Measurements from ENCODE around the gene COX20.

DNA sequence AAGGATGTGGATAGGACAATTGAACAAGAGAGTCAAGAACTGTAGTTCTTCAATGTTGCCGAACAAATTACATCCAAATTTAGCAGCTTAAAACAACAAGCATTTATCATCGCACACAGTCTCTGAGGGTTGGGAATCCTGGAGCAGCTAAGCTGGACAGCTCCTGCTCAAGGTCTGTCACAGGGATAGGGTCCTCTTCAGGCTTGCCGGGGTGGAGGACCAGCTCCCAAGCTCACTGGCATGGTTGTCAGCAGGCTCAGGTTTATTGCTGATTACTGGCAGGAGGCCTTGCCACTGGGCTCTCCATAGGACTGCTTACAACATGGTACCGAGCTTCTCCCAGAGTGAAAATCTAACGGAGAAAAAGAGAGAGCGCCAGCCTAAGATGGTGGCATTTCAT is 22.1 kb upstream of the COX20 start:
- TF ChIP-seq, protein P1, sequence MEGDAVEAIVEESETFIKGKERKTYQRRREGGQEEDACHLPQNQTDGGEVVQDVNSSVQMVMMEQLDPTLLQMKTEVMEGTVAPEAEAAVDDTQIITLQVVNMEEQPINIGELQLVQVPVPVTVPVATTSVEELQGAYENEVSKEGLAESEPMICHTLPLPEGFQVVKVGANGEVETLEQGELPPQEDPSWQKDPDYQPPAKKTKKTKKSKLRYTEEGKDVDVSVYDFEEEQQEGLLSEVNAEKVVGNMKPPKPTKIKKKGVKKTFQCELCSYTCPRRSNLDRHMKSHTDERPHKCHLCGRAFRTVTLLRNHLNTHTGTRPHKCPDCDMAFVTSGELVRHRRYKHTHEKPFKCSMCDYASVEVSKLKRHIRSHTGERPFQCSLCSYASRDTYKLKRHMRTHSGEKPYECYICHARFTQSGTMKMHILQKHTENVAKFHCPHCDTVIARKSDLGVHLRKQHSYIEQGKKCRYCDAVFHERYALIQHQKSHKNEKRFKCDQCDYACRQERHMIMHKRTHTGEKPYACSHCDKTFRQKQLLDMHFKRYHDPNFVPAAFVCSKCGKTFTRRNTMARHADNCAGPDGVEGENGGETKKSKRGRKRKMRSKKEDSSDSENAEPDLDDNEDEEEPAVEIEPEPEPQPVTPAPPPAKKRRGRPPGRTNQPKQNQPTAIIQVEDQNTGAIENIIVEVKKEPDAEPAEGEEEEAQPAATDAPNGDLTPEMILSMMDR (IDR thresholded peaks at IDR 0.05; ENCODE audit: poor library complexity, severe bottlenecking), result no peak
- no peak for TF ChIP-seq EZH2 (IDR thresholded peaks at IDR 0.05; ENCODE audit: borderline replicate concordance, insufficient read depth, low read length, poor library complexity, severe bottlenecking)
- TF ChIP-seq RAD21 (conservative IDR thresholded peaks at IDR 0.05), result no peak
- no peak for TF ChIP-seq POLR2AphosphoS5 (IDR thresholded peaks at IDR 0.05)
- no peak for TF ChIP-seq EP300 (conservative IDR thresholded peaks at IDR 0.05; ENCODE audit: poor library complexity, severe bottlenecking)
- no peak for TF ChIP-seq TAF1 (IDR thresholded peaks at IDR 0.05; ENCODE audit: low read depth)
- TF ChIP-seq, protein P2, sequence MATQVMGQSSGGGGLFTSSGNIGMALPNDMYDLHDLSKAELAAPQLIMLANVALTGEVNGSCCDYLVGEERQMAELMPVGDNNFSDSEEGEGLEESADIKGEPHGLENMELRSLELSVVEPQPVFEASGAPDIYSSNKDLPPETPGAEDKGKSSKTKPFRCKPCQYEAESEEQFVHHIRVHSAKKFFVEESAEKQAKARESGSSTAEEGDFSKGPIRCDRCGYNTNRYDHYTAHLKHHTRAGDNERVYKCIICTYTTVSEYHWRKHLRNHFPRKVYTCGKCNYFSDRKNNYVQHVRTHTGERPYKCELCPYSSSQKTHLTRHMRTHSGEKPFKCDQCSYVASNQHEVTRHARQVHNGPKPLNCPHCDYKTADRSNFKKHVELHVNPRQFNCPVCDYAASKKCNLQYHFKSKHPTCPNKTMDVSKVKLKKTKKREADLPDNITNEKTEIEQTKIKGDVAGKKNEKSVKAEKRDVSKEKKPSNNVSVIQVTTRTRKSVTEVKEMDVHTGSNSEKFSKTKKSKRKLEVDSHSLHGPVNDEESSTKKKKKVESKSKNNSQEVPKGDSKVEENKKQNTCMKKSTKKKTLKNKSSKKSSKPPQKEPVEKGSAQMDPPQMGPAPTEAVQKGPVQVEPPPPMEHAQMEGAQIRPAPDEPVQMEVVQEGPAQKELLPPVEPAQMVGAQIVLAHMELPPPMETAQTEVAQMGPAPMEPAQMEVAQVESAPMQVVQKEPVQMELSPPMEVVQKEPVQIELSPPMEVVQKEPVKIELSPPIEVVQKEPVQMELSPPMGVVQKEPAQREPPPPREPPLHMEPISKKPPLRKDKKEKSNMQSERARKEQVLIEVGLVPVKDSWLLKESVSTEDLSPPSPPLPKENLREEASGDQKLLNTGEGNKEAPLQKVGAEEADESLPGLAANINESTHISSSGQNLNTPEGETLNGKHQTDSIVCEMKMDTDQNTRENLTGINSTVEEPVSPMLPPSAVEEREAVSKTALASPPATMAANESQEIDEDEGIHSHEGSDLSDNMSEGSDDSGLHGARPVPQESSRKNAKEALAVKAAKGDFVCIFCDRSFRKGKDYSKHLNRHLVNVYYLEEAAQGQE (IDR thresholded peaks at IDR 0.05; ENCODE audit: borderline replicate concordance), result no peak
